ENCODE data around the gene ZCWPW1.

DNA sequence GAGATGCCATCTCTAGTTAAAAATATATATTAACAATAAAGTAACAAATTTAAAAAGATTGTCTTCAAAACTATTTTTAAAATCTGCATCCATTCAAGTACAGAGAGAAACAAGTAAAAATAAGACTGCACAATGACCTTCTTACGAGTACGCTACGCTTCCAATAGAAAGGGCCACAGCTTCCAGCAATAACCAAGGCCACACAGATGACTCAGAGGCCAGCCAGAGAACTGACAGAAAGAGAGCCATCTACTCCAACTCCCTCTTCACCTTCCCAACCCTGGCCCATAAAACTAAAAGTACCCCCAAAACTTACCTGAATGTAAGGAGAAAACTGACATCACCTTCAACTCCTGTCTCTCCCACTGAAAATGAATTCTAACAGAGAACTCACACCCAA is 28.5 kb downstream of the ZCWPW1 start:
- TF ChIP-seq, protein P1, sequence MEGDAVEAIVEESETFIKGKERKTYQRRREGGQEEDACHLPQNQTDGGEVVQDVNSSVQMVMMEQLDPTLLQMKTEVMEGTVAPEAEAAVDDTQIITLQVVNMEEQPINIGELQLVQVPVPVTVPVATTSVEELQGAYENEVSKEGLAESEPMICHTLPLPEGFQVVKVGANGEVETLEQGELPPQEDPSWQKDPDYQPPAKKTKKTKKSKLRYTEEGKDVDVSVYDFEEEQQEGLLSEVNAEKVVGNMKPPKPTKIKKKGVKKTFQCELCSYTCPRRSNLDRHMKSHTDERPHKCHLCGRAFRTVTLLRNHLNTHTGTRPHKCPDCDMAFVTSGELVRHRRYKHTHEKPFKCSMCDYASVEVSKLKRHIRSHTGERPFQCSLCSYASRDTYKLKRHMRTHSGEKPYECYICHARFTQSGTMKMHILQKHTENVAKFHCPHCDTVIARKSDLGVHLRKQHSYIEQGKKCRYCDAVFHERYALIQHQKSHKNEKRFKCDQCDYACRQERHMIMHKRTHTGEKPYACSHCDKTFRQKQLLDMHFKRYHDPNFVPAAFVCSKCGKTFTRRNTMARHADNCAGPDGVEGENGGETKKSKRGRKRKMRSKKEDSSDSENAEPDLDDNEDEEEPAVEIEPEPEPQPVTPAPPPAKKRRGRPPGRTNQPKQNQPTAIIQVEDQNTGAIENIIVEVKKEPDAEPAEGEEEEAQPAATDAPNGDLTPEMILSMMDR (conservative IDR thresholded peaks at IDR 0.05; ENCODE audit: low read depth, low read length): no peak
- TF ChIP-seq EZH2 (IDR thresholded peaks at IDR 0.05; ENCODE audit: borderline replicate concordance, low read depth, low read length, poor library complexity, severe bottlenecking): no peak

Measured in A673 (cell line).